Measurements from ENCODE around the gene DPEP1.
A peak's percentile ranks its signal among the peaks of the same experiment; 100 is the strongest.
"Not testable (repeated sequence)": the region's sequence is repeated elsewhere in the genome, so short reads cannot be mapped to it uniquely, and the experiment has no call there.

The DPEP1 gene

DNA sequence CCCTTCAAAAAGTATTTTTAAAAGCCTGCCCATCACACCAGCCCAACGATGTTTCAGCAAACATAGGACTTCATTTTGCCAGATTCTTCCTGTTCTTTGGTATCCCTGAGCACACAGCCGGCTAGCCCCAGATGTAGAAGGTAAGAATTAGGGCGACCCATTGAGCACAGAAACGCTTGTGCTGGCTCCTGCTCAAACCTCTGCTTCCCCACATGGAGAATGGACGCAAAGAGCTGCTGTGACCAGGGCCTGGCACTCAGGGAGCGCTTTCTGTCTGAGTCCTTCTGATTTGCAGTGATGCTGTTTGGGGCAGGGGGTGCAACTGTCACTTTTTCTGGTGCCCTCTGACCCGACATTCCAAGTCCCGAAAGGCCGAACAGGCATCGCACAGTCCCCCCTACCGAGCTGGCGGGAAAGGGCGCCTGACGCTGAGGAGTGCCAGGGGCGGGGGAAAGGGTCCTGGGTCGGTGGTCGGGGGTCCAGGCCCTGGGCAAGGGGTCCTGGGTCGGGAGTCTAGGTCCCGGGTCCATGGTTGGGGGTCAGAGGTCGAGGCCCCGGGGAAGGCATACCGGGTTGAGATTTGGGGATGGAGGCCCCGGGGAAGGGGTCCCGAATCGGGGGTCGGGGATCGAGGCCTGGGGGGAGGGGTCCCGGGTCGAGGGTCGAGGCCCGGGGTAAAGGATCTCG is 43.1 kb downstream of the DPEP1 start:
- DNase-seq, result no peak

DNA sequence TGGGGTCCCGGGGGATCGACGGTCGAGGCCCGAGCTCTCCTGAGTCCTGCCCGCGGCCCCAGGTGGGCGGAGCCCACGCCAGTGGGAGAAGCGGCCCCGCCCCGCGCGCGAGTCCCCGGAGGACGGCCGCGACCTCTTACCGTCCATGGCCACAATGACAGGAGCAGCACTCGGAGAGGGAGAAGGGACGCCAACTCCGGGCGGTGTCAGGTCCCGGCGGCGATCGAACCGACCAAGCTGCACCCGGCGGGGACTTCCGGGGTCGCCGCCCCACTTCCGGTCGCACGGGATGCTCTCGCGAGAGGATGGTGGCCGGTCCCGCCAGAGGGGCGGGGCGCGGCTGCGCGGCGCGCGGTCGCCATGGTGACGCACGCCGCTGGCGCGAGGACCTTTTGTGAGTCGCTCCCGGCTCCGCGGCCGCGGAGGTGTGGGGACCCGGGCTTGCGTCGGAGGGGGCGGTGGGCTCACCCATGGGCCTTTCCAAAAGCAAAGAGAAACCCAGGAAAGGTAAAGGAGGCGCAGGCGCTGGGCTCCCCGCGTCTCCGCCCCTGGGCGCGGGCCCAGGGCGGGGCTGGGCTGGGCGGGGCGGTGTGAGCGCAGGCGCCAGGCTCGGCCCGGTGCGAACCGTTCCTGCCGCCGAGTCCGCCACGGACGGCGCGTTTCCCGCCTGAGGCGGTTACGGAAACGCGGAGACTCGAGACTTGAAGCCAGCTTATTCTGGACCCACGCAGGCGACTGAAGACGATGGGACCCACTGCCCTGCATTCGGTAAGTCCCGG is 44.2 kb downstream of the DPEP1 start, which contains the start of the genes CHMP1A and SPATA33:
Gene CHMP1A (minus strand): TSS at position 267 of the 779 bp plus-strand sequence. CDS start 120 bp downstream, at position 147.
Gene SPATA33 (plus strand): TSS at position 395 of the 779 bp plus-strand sequence. CDS start 76 bp downstream, at position 471.
- peak; percentile 84 for DNase-seq

DNA sequence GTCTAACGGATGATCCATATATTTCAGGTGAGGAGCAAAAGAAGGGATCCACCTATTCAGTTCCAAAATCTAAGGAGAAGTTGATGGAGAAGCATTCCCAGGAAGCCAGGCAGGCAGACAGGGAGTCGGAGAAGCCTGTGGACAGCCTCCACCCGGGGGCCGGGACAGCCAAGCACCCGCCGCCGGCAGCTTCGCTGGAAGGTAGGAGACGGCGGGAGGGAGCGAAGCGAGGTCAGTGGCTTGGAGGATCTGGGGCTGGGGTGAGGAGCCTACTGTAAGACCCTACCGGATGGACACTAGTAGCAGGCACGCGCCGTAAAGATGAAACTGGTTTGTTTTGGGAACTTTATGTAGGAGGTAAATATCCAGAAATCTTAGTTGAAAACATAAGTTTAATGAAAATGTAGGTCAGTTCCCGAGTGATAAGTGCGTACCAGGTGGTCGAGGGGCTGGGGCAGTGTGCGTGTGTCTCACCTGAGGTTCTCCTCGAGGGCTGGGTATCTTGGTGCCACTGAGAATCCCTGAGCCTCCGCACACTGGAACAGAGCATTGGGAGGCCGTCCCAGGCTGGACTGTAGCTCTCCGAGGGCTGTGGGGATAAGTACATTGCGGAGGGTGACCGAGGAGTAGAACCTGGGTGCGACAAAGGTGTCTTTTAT is 44.9 kb downstream of the DPEP1 start:
- DNase-seq, result peak; percentile 26

DNA sequence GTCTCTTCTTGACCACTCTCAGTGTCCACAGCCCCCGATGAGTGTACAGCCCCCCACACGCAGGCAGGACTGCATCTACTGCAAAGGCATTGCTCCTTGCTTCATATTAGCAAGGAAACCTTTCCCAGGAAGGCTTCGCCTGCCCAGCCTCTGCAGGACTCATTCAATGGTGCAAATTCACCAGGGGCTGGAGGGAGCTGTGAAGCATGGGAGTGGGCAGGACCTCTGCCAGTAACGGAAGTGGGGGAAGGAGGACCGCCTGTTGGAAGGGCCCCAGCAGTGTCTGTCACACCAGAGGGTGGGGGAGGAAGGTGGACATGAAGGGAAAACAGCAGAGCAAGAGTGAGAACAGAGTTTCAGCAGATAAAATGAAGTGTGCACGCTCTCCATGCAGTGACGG is 46.7 kb downstream of the DPEP1 start:
- no peak for DNase-seq

DNA sequence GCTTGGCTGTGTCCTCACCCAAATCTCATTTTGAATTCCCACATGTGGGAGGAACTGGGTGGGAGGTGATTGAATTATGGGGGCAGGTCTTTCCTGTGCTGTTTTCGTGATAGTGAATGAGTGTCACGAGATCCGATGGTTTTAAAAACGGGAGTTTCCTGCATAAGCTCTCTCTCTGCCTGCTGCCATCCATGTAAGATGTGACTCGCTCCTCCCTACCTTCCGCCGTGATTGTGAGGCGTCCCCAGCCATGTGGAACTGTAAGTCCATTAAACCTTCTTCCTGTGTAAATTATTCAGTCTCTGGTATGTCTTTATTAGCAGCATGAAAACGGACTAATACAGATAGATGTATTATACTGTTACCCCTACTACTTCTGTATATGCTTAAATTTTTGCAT is 47.8 kb downstream of the DPEP1 start:
- DNase-seq, result no peak

DNA sequence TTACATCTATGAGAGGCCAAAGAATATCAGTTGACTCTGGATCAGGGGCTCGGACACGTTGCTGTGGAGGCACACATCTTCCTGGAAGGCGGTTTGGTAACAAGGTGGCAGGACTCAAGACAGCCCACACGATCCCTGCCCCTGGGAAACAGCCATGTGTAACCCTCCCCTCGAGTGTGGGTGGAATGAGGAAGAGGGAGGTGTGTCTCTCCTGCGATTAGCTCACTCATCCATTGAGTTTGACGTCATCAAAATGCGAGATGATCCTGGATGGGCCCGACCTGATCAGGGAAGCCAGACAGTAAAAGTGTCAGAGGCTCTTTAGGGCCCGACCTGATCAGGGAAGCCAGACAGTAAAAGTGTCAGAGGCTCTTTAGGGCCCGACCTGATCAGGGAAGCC is 50.8 kb downstream of the DPEP1 start:
- DNase-seq, result not testable (repeated sequence)

DNA sequence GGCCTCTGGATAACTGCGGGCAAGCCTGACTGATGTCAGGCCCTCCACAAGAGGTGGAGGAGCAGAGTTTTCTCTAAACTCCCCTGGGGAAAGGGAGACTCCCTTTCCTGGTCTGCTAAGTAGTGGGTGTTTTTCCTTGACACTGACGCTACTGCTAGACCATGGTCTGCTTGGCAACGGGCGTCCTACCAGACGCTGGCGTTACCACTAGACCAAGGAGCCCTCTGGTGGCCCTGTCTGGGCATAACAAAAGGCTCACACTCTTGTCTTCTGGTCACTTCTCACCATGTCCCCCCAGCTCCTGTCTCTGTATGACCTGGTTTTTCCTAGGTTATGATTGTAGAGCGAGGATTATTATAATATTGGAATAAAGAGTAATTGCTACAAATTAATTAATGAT is 53.6 kb downstream of the DPEP1 start:
- DNase-seq, result peak; percentile 29

DNA sequence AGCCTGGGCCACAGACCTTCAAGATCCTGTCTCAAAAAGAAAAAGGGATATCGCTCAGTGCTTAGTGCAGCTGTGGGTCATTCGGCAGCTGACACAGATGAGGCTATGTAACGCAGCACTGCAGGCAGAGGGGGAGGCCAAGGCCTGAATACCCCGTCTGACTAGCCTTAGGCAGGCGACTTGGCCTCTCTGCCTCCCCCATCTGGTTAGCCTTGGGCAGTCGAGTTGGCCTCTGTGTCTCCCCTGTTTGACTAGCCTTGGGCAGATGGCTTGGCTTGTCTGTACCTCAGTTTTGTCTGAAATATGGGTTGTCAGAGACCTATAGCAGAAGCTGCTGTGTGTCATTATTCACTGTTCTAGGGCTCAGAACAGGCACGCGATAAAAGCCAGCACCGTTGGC is 54.2 kb downstream of the DPEP1 start:
- no peak for DNase-seq

DNA sequence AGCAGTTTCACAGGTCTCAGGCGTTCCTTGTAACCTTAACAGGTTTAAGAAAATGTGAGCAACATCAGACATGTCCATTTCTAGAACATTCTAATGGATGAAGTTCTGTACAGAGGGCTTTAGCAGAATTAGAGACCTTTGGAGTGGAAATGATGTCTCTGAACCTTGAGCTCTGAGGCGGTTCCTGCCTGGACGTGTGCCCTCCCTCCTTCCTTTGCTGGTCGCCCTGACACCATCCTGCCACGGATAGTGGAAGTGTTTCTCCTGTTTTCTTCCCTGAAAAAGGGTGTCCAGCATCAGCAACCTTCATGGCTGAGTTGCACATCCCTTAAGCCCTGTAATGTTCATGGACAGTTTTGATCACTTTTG is 55.3 kb downstream of the DPEP1 start:
- no peak for DNase-seq

DNA sequence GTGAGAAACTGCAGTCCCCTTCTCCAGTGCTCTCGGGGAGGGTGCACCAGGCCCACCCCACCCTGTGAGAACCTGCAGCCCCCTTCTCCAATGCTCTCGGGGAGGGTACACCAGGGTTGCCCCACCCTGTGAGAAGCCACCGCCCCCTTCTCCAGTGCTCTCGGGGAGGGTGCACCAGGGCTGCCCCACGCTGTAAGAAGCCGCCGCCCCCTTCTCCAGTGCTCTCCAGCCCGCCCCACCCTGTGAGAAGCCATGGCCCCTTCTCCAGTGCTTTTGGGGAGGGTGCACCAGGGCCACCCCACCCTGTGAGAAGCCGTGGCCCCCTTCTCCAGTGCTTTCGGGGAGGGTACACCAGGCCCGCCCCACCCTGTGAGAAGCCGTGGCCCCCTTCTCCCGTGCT is 56.3 kb downstream of the DPEP1 start:
- DNase-seq, result no peak

DNA sequence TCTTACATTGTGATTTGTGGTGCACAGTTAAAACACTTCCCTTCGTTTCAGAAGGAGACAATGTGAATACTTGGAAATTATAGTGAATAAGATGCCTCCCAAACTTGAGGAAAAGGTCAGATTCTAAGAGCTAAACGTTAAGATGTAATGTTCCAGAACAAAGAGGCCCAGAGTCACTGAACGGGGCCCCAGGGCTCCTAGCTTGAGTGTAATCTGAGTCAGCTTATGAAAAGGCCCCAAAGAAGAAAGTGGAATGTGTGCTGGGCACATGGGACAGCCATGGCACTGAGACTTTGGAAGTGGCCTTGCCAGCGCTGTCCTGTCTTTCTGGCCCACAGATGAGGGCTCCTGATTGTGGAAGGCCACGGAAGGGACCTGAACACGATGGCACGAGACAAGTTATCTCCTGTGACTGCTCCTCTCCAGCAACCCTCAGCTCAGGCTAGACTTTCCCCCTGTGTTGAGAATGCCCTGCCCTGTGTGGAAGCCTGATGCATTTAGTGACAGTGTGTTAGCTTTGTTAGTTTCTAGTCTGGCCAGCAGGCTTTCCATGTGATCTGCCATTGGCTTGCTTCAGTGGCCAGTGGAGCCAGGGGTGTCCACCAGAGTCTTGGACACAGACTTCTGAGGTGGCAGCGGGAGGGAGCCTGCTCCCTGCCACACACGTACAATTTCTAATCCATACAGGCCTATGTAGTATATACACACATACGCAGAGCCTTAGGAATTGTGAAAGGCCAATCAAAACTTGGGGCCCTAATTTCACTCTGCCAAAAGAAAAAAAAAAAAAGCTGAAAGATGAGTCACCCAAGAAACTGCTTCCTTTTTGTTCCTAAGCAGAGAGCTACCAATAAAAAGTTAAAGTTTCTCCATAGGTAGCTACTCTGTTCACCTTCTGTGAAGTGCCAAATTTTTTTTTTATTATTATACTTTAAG is 57.3 kb downstream of the DPEP1 start:
- peak; percentile 43 for DNase-seq

DNA sequence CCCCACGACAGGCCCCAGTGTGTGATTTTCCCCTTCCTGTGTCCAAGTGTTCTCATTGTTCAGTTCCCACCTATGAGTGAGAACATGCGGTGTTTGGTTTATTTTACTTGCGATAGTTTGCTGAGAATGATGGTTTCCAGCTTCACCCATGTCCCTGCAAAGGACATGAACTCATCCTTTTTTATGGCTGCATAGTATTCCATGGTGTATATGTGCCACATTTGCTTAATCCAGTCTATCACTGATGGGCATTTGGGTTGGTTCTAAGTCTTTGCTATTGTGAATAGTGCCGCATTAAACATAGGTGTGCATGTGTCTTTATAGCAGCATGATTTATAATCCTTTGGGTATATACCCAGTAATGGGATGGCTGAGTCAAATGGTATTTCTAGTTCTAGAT is 58.1 kb downstream of the DPEP1 start:
- not testable (repeated sequence) for DNase-seq

DNA sequence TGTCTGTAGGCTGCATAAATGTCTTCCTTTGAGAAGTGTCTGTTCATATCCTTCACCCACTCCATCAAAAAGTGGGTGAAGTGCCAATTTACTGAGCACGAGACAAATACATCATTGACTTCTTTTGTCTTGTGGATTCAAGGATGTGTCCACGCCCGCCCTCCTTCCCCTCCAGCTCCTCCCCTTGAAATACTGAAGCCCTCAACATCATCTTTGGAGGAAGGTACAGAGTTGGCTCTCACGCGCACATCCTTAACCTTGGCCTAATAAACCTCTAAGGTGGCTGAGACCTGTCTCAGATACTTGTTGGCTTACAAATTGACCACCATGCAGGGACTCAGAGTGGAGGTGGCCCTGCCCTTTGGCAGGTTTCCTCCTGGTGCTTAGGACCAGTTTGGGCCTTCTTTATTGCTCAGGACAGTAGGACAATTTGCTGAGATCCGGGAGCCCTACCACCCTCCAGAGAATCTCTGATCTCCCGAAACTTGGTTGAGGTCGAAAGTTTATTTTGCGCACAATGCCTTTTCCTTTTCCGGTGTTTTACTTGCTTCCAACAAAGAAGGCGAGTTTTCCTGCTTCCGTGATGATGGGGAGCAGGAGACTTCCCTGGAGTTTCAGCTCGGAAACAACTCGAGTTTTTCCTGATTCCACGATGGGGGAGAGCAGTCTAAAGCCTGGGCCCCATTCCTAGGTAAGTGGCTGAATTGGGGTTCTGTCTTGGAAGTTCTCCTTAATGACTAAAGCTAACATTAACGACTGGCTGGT is 58.9 kb downstream of the DPEP1 start:
- DNase-seq, result no peak

DNA sequence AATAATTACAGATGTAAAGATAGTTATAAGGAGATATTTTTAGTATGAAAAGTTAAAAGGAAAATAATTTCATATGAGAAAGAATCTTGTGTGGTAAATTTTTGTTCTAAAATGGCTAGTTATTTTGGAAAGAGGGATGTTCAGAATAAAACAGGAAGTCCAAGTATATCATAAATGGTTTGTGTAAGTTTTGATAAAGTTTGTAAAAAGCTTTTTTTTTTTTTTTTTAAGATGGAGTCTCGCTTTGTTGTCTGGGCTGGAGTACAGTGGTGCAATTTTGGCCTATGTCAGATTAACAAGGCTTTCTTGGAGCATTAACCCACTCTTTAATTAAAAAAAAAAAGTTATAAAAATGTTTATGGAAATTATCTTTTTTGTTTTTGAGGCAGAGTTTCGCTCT is 64.8 kb downstream of the DPEP1 start:
- no peak for DNase-seq

DNA sequence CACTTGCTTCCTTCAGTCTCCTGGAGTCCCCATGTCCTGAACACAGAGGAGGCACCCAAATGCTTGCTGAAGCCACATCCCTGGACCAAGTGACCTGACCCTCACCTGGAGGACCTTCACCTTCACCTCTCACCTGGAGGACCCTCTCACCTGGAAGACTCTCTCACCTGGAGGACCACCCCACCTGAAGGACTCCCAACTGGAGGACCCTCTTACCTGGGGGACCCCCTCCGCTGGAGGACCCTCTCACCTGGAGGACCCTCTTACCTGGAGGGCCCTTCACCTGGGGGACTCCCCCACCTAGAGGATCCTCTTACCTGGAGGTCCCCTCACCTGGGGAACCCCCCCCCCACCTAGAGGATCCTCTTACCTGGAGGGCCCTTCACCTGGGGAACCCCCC is 72.5 kb downstream of the DPEP1 start:
- no peak for DNase-seq

DNA sequence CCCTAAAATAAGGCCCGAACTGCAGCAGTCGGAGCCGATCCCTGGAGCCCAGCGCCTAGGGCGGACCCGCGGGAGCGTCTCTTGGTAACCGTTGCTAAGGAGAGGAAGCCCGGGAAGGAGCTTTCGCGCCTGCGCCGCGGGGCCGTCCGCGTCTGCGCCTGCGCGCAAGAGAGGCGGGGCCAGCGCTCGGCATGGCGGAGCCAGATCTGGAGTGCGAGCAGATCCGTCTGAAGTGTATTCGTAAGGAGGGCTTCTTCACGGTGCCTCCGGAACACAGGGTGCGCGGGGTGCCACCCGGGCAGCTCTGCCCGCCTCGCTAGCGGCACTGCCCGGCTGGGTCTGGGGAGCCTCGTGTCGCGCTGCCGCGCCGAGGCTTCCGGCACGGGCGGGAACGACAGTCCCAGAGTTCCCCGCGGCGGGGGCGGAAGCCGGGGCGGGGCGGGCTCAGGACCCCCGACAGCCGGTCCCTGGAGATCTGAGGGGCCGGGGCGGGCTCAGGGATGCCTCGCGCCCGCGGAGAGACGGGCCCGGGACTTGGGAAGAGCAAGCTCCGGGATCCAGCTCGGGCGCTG is 73.2 kb downstream of the DPEP1 start, which contains the start of gene CDK10:
Gene CDK10 (plus strand): TSS at position 170 of the 572 bp plus-strand sequence. CDS start 22 bp downstream, at position 192.
- DNase-seq, result peak; percentile 89

DNA sequence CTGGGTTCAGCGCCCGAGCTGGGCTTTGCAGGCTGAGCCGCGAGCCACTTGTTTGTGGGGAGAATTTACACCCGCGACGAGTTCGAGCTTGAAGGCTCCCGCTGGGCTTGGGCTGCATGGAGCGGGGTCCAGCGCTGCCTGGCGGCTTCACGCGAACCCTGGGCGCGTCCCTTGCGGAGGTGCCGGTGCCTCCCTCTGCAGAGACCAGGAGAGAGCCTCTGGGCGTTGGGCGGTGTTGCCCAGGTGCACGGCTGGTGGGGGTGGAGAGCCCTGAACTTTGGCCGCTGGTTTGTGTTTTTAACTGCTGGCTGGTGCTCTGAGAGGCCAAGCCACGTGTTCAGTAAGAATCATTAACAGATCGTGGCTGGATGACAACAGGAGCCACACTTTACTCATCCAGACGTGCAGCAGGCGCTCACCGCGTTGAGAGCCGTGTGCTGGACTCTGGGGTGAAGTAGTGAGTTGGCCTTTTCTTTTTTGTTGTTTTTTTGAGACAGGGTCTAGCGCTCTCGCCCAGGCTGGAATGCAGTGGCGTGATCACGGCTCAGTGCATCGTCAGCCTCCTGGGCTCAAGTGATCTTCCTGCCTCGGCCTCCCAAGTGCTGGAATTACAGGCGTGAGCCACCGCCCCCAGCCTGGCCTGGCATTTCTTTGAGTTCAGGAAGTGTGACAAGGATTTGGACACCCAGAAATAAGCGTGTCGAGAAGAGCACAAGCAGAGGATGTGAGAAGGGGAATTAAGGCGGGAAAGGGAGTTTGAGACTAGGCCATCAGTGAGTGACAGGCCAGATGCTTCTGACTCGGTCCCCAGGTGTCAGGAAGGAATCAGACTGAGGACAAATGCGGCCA is 73.9 kb downstream of the DPEP1 start:
- peak; percentile 50 for DNase-seq

Measured in EL (cell line).